A549 treated with GW870086 at 1 μM for 4 hours (cell line): ENCODE results near the gene UPF2. TPM values are rescaled to one million over a fixed set of nuclear protein-coding genes. Genes with fewer than 3 reads are reported as not detected.

Experiments used
- total RNA-seq: library from RNA; stranded (reverse); fragments of 200-300 nt; extraction: Qiagen RNA extraction; gene quantifications from 5 replicates; pipeline ENCODE4 v1.2.3, GENCODE V29; 2022; ENCODE audit warnings: low read depth

Gene UPF2
- 12.6 to 15.0 TPM (median 14.4 TPM) in 5 replicates for total RNA-seq

GRCh38 chr10:12042797-12043651 is at the start of gene UPF2:
UPF2 (minus strand) TSS chr10:12042809; CDS start chr10:12035423, 7,386 bp downstream.

GRCh38 chr10:12068449-12069269 is 26.1 kb upstream of the UPF2 start, which contains the start of gene DHTKD1:
DHTKD1 (plus strand) TSS chr10:12068954; CDS start chr10:12069034, 80 bp downstream.

Other genes with a start within 250 kb of the UPF2 start
- 26.7 to 41.8 TPM (median 39.1 TPM) in 5 replicates for gene PROSER2, start 219.5 kb downstream of the UPF2 start, total RNA-seq
- 7.5 to 9.6 TPM (median 9.0 TPM) in 5 replicates for gene DHTKD1, start 26.1 kb upstream of the UPF2 start, total RNA-seq
- gene SEC61A2, start 86.9 kb upstream of the UPF2 start, total RNA-seq: 12.2 to 13.6 TPM (median 12.7 TPM) in 5 replicates
- gene NUDT5, start 153.1 kb upstream of the UPF2 start, total RNA-seq: 128 to 160 TPM (median 144 TPM) in 5 replicates
- 127 to 180 TPM (median 131 TPM) in 5 replicates for gene CDC123, start 153.4 kb upstream of the UPF2 start, total RNA-seq